Measurements from ENCODE around the gene CBLC. TPM values are rescaled to one million over a fixed set of nuclear protein-coding genes. Genes with fewer than 3 reads are reported as not detected.

Gene CBLC
- total RNA-seq, 2 donors from 2014 or later = 0.42 TPM; not detected in 1

DNA sequence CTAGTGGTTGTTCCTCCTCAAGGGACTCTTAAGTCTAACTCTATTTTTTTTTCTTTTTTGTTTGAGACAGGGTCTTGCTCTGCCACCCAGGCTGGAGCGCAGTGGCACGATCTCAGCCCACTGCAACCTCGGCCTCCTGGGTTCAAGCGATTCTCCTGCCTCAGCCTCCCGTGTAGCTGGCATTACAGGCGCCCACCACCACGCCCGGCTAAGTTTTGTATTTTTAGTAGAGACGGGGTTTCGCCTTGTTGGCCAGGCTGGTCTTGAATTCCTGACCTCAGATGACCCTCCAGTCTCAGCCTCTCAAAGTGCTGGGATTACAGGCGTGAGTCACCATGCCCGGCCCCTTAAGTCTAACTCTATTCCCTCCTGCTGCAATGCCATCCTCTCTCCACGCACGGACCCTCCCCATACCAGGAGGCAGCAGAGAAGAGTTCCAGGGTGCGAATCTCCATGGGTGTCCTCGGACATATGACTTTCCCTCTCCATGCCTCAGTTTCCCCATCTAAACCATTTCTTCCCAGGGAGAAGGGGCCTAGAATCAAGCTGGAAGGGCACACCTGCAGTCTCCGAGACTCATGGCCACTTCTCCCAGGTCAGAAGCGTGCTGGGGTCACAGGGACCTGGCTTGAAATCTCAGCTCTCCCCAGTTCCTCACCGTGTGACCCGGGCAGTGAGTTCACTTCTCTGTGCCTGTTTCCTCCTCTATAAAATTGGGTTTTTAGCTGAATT is 35.2 kb upstream of the CBLC start:
- no peaks in the 10 kb centered on the region for H3K36me3 ChIP-seq
- TF ChIP-seq, protein P1, sequence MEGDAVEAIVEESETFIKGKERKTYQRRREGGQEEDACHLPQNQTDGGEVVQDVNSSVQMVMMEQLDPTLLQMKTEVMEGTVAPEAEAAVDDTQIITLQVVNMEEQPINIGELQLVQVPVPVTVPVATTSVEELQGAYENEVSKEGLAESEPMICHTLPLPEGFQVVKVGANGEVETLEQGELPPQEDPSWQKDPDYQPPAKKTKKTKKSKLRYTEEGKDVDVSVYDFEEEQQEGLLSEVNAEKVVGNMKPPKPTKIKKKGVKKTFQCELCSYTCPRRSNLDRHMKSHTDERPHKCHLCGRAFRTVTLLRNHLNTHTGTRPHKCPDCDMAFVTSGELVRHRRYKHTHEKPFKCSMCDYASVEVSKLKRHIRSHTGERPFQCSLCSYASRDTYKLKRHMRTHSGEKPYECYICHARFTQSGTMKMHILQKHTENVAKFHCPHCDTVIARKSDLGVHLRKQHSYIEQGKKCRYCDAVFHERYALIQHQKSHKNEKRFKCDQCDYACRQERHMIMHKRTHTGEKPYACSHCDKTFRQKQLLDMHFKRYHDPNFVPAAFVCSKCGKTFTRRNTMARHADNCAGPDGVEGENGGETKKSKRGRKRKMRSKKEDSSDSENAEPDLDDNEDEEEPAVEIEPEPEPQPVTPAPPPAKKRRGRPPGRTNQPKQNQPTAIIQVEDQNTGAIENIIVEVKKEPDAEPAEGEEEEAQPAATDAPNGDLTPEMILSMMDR (IDR thresholded peaks at IDR 0.05) = no peak
- ATAC-seq (ENCODE audit: insufficient number of reproducible peaks, low FRiP score, low read depth) (no peak), DNase-seq (ENCODE audit: low spot score) (no peak)
- peak overlapping the region; percentile 10 for H3K4me3 ChIP-seq
- H3K9me3 ChIP-seq = no peaks in the 10 kb centered on the region
- peak overlapping the region; percentile 67 to 85 for H3K27ac ChIP-seq
- H3K27me3 ChIP-seq (replicated peaks; ENCODE audit: insufficient read depth) = no peaks in the 10 kb centered on the region
- H3K4me1 ChIP-seq (ENCODE audit: control insufficient read depth in 1 of 2, low read depth in 2 of 2) = peaks cover 50 to 78% of the 10 kb centered on the region in 2 donors

- Histone ChIP-seq H3K9me3 (no peaks in the 10 kb centered on the region), H3K36me3 (no peaks in the 10 kb centered on the region), H3K27ac (peak overlapping the region; percentile 81 to 92), H3K27me3 (replicated peaks; ENCODE audit: insufficient read depth) (no peaks in the 10 kb centered on the region), H3K4me1 (ENCODE audit: control insufficient read depth in 1 of 2, low read depth in 2 of 2) (peaks cover 56 to 70% of the 10 kb centered on the region in 2 donors), H3K4me3 (no peak overlapping the region)
- DNase-seq (ENCODE audit: low spot score) = no peak
- no peak for ATAC-seq (ENCODE audit: insufficient number of reproducible peaks, low FRiP score, low read depth)
- TF ChIP-seq, protein P1 (IDR thresholded peaks at IDR 0.05) = no peak
Observed at GRCh38 chr19:44744871-44745332, 32.8 kb upstream of the CBLC start.

- Histone ChIP-seq H3K9me3 (no peaks in the 10 kb centered on the region), H3K27ac (peak overlapping the region; percentile 81 to 92), H3K4me3 (no peak overlapping the region), H3K36me3 (no peaks in the 10 kb centered on the region), H3K4me1 (ENCODE audit: control insufficient read depth in 1 of 2, low read depth in 2 of 2) (peaks cover 56 to 72% of the 10 kb centered on the region in 2 donors), H3K27me3 (replicated peaks; ENCODE audit: insufficient read depth) (no peaks in the 10 kb centered on the region)
- no peak for ATAC-seq (ENCODE audit: insufficient number of reproducible peaks, low FRiP score, low read depth)
- no peak for DNase-seq (ENCODE audit: low spot score)
- TF ChIP-seq, protein P1 (IDR thresholded peaks at IDR 0.05) = no peak
Observed at GRCh38 chr19:44745341-44745831, 32.3 kb upstream of the CBLC start.

DNA sequence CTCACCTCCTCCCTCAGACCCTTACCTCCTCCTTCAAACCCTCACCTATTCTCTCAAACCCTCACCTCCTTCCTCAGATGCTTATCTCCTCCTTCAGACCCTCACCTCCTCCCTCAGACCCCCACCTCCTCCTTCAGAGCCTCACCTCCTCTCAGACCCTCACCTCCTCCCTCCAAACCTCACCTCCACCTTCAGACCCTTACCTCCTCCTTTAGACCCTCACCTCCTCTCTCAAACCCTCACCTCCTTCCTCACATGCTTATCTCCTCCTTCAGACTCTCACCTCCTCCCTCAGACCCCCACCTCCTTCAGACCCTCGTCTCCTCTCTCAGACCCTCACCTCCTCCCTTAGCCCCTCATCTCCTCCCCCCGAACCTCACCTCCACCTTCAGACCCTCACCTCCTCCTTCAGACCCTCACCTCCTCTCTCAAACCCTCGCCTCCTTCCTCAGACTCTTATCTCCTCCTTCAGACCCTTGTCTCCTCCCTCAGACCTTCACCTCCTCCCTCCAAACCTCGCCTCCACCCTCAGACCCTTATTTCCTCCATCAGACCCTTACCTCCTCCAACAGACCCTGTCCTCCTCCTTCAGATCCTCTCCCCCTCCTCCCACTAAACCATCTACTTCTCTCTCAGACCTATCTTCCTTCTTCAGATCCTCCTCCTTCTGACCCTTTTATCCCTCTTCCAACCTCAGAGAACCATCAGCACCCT is 31.6 kb upstream of the CBLC start:
- peaks cover 55 to 72% of the 10 kb centered on the region in 2 donors for H3K4me1 ChIP-seq (ENCODE audit: control insufficient read depth in 1 of 2, low read depth in 2 of 2)
- peak overlapping the region; percentile 81 to 92 for H3K27ac ChIP-seq
- ATAC-seq (ENCODE audit: insufficient number of reproducible peaks, low FRiP score, low read depth) (no peak), DNase-seq (ENCODE audit: low spot score) (no peak)
- H3K27me3 ChIP-seq (replicated peaks; ENCODE audit: insufficient read depth) = no peaks in the 10 kb centered on the region
- TF ChIP-seq, protein P1 (IDR thresholded peaks at IDR 0.05) = no peak
- H3K9me3 ChIP-seq = no peaks in the 10 kb centered on the region
- H3K4me3 ChIP-seq = no peak overlapping the region
- H3K36me3 ChIP-seq = no peaks in the 10 kb centered on the region

- no peaks in the 10 kb centered on the region for H3K27me3 ChIP-seq (replicated peaks; ENCODE audit: insufficient read depth)
- TF ChIP-seq, protein P1 (IDR thresholded peaks at IDR 0.05) = no peak
- ATAC-seq (ENCODE audit: insufficient number of reproducible peaks, low FRiP score, low read depth) = no peak
- H3K4me3 ChIP-seq = peak overlapping the region; percentile 91
- peaks cover 50 to 72% of the 10 kb centered on the region in 2 donors for H3K4me1 ChIP-seq (ENCODE audit: control insufficient read depth in 1 of 2, low read depth in 2 of 2)
- H3K27ac ChIP-seq = peak overlapping the region; percentile 81 to 92
- no peaks in the 10 kb centered on the region for H3K9me3 ChIP-seq
- DNase-seq (ENCODE audit: low spot score) = no peak
- peaks cover 3% of the 10 kb centered on the region for H3K36me3 ChIP-seq
Observed at GRCh38 chr19:44746616-44746945, 31.1 kb upstream of the CBLC start.
